Measurements from ENCODE around the gene MRPL37. TPM values are rescaled to one million over a fixed set of nuclear protein-coding genes. Genes with fewer than 3 reads are reported as not detected.

The MRPL37 gene
- total RNA-seq, 2 donors from 2014 or later = 84.5 to 95.8 TPM

DNA sequence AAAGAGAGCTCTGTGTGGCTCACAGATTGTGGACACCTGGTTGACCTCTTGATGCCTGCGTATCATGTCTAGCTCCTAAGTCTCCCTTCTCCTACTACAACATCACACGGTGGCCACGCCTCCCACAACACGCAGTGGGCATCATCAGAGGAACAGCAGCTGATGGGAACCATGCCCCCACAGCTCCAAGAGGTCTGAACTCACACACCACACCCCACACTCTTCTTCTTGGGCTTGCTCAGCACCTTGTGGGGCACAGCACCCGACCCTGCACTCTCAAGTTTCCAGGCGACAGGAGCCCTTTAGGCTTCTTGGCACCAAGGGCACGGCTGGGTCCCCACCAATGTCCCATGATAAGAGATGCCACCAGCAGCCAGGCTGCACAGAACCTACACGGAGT lies 28.4 kb upstream of the MRPL37 start:
- no peak overlapping the region for H3K27ac ChIP-seq (ENCODE audit: low read depth, low read length)
- TF ChIP-seq, protein P1, sequence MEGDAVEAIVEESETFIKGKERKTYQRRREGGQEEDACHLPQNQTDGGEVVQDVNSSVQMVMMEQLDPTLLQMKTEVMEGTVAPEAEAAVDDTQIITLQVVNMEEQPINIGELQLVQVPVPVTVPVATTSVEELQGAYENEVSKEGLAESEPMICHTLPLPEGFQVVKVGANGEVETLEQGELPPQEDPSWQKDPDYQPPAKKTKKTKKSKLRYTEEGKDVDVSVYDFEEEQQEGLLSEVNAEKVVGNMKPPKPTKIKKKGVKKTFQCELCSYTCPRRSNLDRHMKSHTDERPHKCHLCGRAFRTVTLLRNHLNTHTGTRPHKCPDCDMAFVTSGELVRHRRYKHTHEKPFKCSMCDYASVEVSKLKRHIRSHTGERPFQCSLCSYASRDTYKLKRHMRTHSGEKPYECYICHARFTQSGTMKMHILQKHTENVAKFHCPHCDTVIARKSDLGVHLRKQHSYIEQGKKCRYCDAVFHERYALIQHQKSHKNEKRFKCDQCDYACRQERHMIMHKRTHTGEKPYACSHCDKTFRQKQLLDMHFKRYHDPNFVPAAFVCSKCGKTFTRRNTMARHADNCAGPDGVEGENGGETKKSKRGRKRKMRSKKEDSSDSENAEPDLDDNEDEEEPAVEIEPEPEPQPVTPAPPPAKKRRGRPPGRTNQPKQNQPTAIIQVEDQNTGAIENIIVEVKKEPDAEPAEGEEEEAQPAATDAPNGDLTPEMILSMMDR (conservative IDR thresholded peaks at IDR 0.05) = no peak
- Mint-ChIP-seq H3K4me3 (no peak overlapping the region), H3K4me1 (no peaks in the 10 kb centered on the region), H3K36me3 (ENCODE audit: low read depth) (no peaks in the 10 kb centered on the region), H3K27ac (no peak overlapping the region), H3K9me3 (no peaks in the 10 kb centered on the region), H3K27me3 (ENCODE audit: insufficient read depth) (no peaks in the 10 kb centered on the region)
- WGBS, 2 experiments (ENCODE audit: insufficient coverage in 1 of 2, insufficient read length in 1 of 2) = 91 to 92% methylated on average over 3 to 8 of the region's 8 CpGs
- H3K9me3 ChIP-seq (ENCODE audit: control insufficient read depth, low read length) = no peaks in the 10 kb centered on the region
- no peak overlapping the region for H3K9ac ChIP-seq (ENCODE audit: extremely low read depth, low read length, poor library complexity, severe bottlenecking)
- H3K4me1 ChIP-seq (ENCODE audit: control insufficient read depth, insufficient read depth, low read length) = no peaks in the 10 kb centered on the region
- no peaks in the 10 kb centered on the region for H3K36me3 ChIP-seq (ENCODE audit: control insufficient read depth, insufficient read depth, low read length)
- H3K4me3 ChIP-seq (ENCODE audit: low read length) = no peak overlapping the region
- no peaks in the 10 kb centered on the region for H3K27me3 ChIP-seq (ENCODE audit: control insufficient read depth, insufficient read depth, low read length, poor library complexity, severe bottlenecking)
- no peak for DNase-seq

DNA sequence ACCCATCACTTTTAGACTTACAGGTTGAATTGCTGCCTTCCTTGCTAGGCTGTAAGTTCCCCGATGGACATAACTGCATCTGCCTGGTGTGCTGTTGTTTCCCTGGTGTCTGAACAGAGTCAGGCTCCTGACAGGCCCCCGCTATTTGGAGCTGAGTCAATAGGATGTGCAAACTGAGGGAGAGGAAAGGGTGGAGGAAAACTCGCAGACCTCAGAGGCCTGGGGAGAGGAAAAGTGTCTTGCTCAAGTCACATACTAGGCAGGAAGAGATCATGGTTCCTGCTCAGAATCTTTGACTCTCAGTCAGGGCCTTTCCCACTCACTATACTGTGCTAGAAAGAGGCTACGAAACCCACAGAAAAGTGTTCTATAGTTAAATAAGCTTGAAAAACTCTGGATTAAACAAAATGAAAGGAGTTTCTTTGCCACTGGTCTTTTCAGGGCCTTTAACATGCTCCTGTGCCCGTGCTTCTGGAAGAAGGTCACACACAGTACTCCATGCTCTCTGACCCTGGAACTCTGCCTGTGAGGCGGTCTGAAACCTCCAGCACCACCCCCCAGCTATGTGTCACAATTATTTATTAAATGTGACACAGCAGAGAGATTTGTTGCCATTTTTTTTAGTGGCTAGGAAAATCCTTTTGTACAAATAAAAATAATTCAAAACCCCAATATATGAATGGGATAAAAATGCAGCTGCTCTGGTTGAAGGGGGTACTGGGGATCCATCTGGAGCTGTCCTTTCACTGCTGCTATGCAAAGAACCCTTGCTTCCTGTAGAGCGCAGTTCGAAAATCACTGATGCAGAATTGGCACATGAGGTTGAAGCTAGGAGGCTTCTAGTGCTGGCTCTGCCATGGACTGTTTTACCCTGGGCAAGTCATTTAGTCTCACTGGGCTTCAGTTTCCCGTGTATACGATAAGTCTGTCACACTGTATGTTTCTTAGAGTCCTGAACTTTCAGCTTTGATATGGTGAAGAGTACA lies 27.1 kb upstream of the MRPL37 start:
- Histone ChIP-seq H3K27ac (ENCODE audit: low read depth, low read length) (peak overlapping the region; percentile 60), H3K36me3 (ENCODE audit: control insufficient read depth, insufficient read depth, low read length) (no peaks in the 10 kb centered on the region), H3K9me3 (ENCODE audit: control insufficient read depth, low read length) (no peaks in the 10 kb centered on the region), H3K9ac (ENCODE audit: extremely low read depth, low read length, poor library complexity, severe bottlenecking) (no peak overlapping the region), H3K4me1 (ENCODE audit: control insufficient read depth, insufficient read depth, low read length) (no peaks in the 10 kb centered on the region), H3K27me3 (ENCODE audit: control insufficient read depth, insufficient read depth, low read length, poor library complexity, severe bottlenecking) (no peaks in the 10 kb centered on the region), H3K4me3 (ENCODE audit: low read length) (no peak overlapping the region)
- Mint-ChIP-seq H3K4me1 (no peaks in the 10 kb centered on the region), H3K27ac (no peak overlapping the region), H3K4me3 (no peak overlapping the region), H3K27me3 (ENCODE audit: insufficient read depth) (no peaks in the 10 kb centered on the region), H3K36me3 (ENCODE audit: low read depth) (no peaks in the 10 kb centered on the region), H3K9me3 (no peaks in the 10 kb centered on the region)
- TF ChIP-seq, protein P1 (conservative IDR thresholded peaks at IDR 0.05) = no peak
- no peak for DNase-seq
- WGBS, 2 experiments (ENCODE audit: insufficient coverage in 1 of 2, insufficient read length in 1 of 2) = 88 to 94% methylated on average over 8 to 10 of the region's 10 CpGs

DNA sequence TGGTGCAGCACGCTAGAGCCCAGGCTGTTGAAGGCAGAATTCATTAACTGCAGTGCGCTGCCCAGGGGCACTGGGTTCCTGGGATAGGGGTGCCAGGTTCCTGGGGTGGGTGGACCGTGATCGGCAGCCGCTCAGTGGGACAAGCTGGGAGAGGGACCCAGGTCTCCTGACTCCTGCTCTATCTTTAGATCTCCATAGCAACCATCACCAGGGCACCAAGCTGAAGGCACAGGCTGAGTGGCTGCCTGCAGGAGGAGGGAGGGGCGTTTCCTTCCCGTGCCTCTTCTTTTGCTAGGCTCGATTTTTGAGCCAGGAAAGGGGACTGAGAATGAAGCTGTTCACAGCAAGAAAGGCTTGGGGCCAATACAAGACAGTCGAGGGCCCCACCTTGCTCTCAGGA lies 26.3 kb upstream of the MRPL37 start:
- H3K4me1 Mint-ChIP-seq = no peaks in the 10 kb centered on the region
- WGBS, 2 experiments (ENCODE audit: insufficient coverage in 1 of 2, insufficient read length in 1 of 2) = 80 to 81% methylated on average over 2 to 9 of the region's 9 CpGs
- Histone ChIP-seq H3K36me3 (ENCODE audit: control insufficient read depth, insufficient read depth, low read length) (no peaks in the 10 kb centered on the region), H3K4me1 (ENCODE audit: control insufficient read depth, insufficient read depth, low read length) (no peaks in the 10 kb centered on the region), H3K27me3 (ENCODE audit: control insufficient read depth, insufficient read depth, low read length, poor library complexity, severe bottlenecking) (no peaks in the 10 kb centered on the region), H3K27ac (ENCODE audit: low read depth, low read length) (peak overlapping the region; percentile 38), H3K4me3 (ENCODE audit: low read length) (no peak overlapping the region), H3K9me3 (ENCODE audit: control insufficient read depth, low read length) (no peaks in the 10 kb centered on the region), H3K9ac (ENCODE audit: extremely low read depth, low read length, poor library complexity, severe bottlenecking) (no peak overlapping the region)
- TF ChIP-seq, protein P1 (conservative IDR thresholded peaks at IDR 0.05) = no peak
- no peaks in the 10 kb centered on the region for H3K9me3 Mint-ChIP-seq
- no peak overlapping the region for H3K27ac Mint-ChIP-seq
- H3K27me3 Mint-ChIP-seq (ENCODE audit: insufficient read depth) = no peaks in the 10 kb centered on the region
- H3K36me3 Mint-ChIP-seq (ENCODE audit: low read depth) = no peaks in the 10 kb centered on the region
- H3K4me3 Mint-ChIP-seq = no peak overlapping the region
- no peak for DNase-seq
